Measurements from ENCODE around the gene CD33.
"Not testable (repeated sequence)": the region's sequence is repeated elsewhere in the genome, so short reads cannot be mapped to it uniquely, and the experiment has no call there.

CD33 gene

GRCh38 chr19:51224898-51225393, at the start of gene CD33:
Gene CD33, plus strand, starts transcription at chr19:51225080. Its CDS starts 39 bp downstream, at chr19:51225119.
- DNase-seq (ENCODE audit: low spot score), result not testable (repeated sequence)

- DNase-seq (ENCODE audit: low spot score), result no peak
These were observed 45.6 kb upstream of the CD33 start for GRCh38 chr19:51179256-51179655.

GRCh38 chr19:51181377-51181912, 43.4 kb upstream of the CD33 start:
- no peak for DNase-seq (ENCODE audit: low spot score)

- no peak for DNase-seq (ENCODE audit: low spot score)
These were observed 42.9 kb upstream of the CD33 start for GRCh38 chr19:51181913-51182419.

- DNase-seq (ENCODE audit: low spot score), result no peak
These were observed 41.3 kb upstream of the CD33 start for GRCh38 chr19:51183629-51184028.

GRCh38 chr19:51185069-51185867, 39.6 kb upstream of the CD33 start:
- DNase-seq (ENCODE audit: low spot score), result no peak

GRCh38 chr19:51185868-51186215, 39.0 kb upstream of the CD33 start:
- DNase-seq (ENCODE audit: low spot score), result no peak

GRCh38 chr19:51186323-51186722, 38.6 kb upstream of the CD33 start:
- no peak for DNase-seq (ENCODE audit: low spot score)

GRCh38 chr19:51187395-51188226, 37.3 kb upstream of the CD33 start:
- DNase-seq (ENCODE audit: low spot score), result no peak

- DNase-seq (ENCODE audit: low spot score), result no peak
These were observed 36.7 kb upstream of the CD33 start for GRCh38 chr19:51188227-51188559.

GRCh38 chr19:51192689-51193088, 32.2 kb upstream of the CD33 start:
- DNase-seq (ENCODE audit: low spot score), result no peak

GRCh38 chr19:51194527-51195315, 30.2 kb upstream of the CD33 start:
- no peak for DNase-seq (ENCODE audit: low spot score)

- no peak for DNase-seq (ENCODE audit: low spot score)
These were observed 29.6 kb upstream of the CD33 start for GRCh38 chr19:51195316-51195586.

- DNase-seq (ENCODE audit: low spot score), result no peak
These were observed 29.3 kb upstream of the CD33 start for GRCh38 chr19:51195616-51196015.

- no peak for DNase-seq (ENCODE audit: low spot score)
These were observed 28.7 kb upstream of the CD33 start for GRCh38 chr19:51196181-51196580.

GRCh38 chr19:51198641-51199040, 26.2 kb upstream of the CD33 start:
- DNase-seq (ENCODE audit: low spot score), result no peak

GRCh38 chr19:51200071-51200666, 24.7 kb upstream of the CD33 start:
- no peak for DNase-seq (ENCODE audit: low spot score)

- no peak for DNase-seq (ENCODE audit: low spot score)
These were observed 23.2 kb upstream of the CD33 start for GRCh38 chr19:51201712-51202111.

- DNase-seq (ENCODE audit: low spot score), result no peak
These were observed 21.0 kb upstream of the CD33 start for GRCh38 chr19:51203916-51204315.

GRCh38 chr19:51204321-51204720, 20.6 kb upstream of the CD33 start:
- no peak for DNase-seq (ENCODE audit: low spot score)

- no peak for DNase-seq (ENCODE audit: low spot score)
These were observed 17.1 kb upstream of the CD33 start for GRCh38 chr19:51207747-51208146.
